K562 (cell line): Measurements from ENCODE around the gene RNF144A. TPM values are rescaled to one million over a fixed set of nuclear protein-coding genes. Genes with fewer than 3 reads are reported as not detected.
A peak's percentile ranks its signal among the peaks of the same experiment; 100 is the strongest.

Experiments
- ATAC-seq: fragments of 200-7000 bp; cut with Tn5 transposase; 3 replicates; pipeline ENCODE4 v1.9.1; 2020; ENCODE audit warnings: moderate library complexity
- BruUV-seq: library from RNA; stranded (reverse); fragments of 400-500 nt; replicated peaks from 2 replicates; lab custom pipeline; 2021; lab: Mats Ljungman, UMichigan
- CTCF ChIA-PET: fragments of 300-600 bp; formaldehyde crosslinking; extraction: SDS; loops from one replicate; lab custom pipeline; 2021; ENCODE audit warnings: low intra/inter-chr PET ratio; lab: Yijun Ruan, JAX
- POLR2A ChIA-PET: fragments of 300-600, 350-650 bp; sonication (Branson Sonifier 250); formaldehyde crosslinking; extraction: SDS; loops from one replicate; lab custom pipeline; 2021; ENCODE audit warnings: antibody characterized with exemption, inconsistent platforms; lab: Yijun Ruan, JAX
- DNase-seq, 4 experiments: peaks; one replicate each; pipeline versions ENCODE4 v3.0.0 to v3.0.0-alpha.2; 2011 to 2018; ENCODE audit warnings: low spot score in 3 of 4, mixed read lengths in 3 of 4; ENCODE audit errors: extremely low read depth in 1 of 4
- FAIRE-seq: peaks from 2 replicates; lab custom pipeline; 2011; peaks lifted over from hg19 to GRCh38; lab: Jason Lieb, UNC
- H2AFZ ChIP-seq: 2 replicates; pipeline ENCODE4 v1.6.0; 2011; ENCODE audit warnings: low read depth, low read length, control low read depth, inconsistent platforms
- H3K27ac ChIP-seq: fragments of 200-600 bp; 3 replicates; pipeline ENCODE4 v1.8.0; 2011; ENCODE audit warnings: low read depth, mild to moderate bottlenecking, control low read depth, inconsistent platforms, low read length, moderate library complexity, mixed read lengths; ENCODE audit errors: extremely low read depth
- H3K27me3 ChIP-seq, 2 experiments: fragments of 300-600 bp in 1 of 2; 2 replicates in 1 of 2; 3 replicates in 1 of 2; pipeline versions ENCODE4 v1.6.0 to v1.8.0; 2011; ENCODE audit warnings: inconsistent platforms in 2 of 2, low read length in 2 of 2, mild to moderate bottlenecking in 1 of 2, mixed read lengths in 1 of 2, moderate library complexity in 1 of 2; ENCODE audit not compliant: control insufficient read depth in 2 of 2, insufficient read depth in 2 of 2
- H3K36me3 ChIP-seq: fragments of 300-600 bp; 3 replicates; pipeline ENCODE4 v1.8.0; 2011; ENCODE audit warnings: mild to moderate bottlenecking, low read length, inconsistent platforms; ENCODE audit not compliant: control insufficient read depth, insufficient read depth
- H3K4me1 ChIP-seq, 2 experiments: fragments of 200-600 bp in 1 of 2; replicated peaks in 1 of 2; 2 replicates in 1 of 2; 3 replicates in 1 of 2; pipeline versions ENCODE4 v1.5.1 to v1.8.0; 2011; ENCODE audit warnings: inconsistent platforms in 2 of 2, low read length in 2 of 2, mild to moderate bottlenecking in 1 of 2, mixed read lengths in 1 of 2, moderate library complexity in 1 of 2; ENCODE audit not compliant: control insufficient read depth in 2 of 2, insufficient read depth in 2 of 2
- H3K4me2 ChIP-seq: 2 replicates; pipeline ENCODE4 v1.6.1; 2011; ENCODE audit warnings: low read length, control low read depth, inconsistent platforms, mixed read lengths; ENCODE audit not compliant: insufficient read depth
- H3K4me3 ChIP-seq: fragments of 200-600 bp; sonication (generic), shearing (Covaris generic); 2 replicates; pipeline ENCODE4 v1.5.1; 2016; ENCODE audit warnings: control low read depth, inconsistent platforms
- H3K79me2 ChIP-seq: fragments of 200-600 bp; 3 replicates; pipeline ENCODE4 v1.8.0; 2011; ENCODE audit warnings: low read length, inconsistent platforms; ENCODE audit not compliant: control insufficient read depth, insufficient read depth
- H3K9ac ChIP-seq, 2 experiments: 2 replicates each; pipeline versions ENCODE4 v1.6.0 to v1.6.1; 2011; ENCODE audit warnings: low read depth in 2 of 2, low read length in 2 of 2, control low read depth in 1 of 2, inconsistent platforms in 1 of 2, mild to moderate bottlenecking in 1 of 2, mixed read lengths in 1 of 2; ENCODE audit not compliant: insufficient read depth in 1 of 2
- H3K9me1 ChIP-seq: one replicate; pipeline ENCODE4 v1.6.0; 2011; ENCODE audit warnings: inconsistent platforms, mild to moderate bottlenecking, low read length, moderate library complexity; ENCODE audit not compliant: control insufficient read depth, insufficient read depth
- H3K9me3 ChIP-seq: replicated peaks from 2 replicates; pipeline ENCODE4 v1.5.1; 2011; ENCODE audit warnings: low read depth, low read length, inconsistent platforms; ENCODE audit not compliant: control insufficient read depth, insufficient read depth
- H4K20me1 ChIP-seq: replicated peaks from 2 replicates; pipeline ENCODE4 v1.6.1; 2011; ENCODE audit warnings: low read length, inconsistent platforms, mixed read lengths; ENCODE audit not compliant: control insufficient read depth, insufficient read depth
- ATF2 ChIP-seq: sonication (generic); formaldehyde crosslinking; IDR thresholded peaks from 2 replicates; pipeline ENCODE4 v1.8.1; 2022; ENCODE audit warnings: missing genetic modification reagents
- CTBP1 ChIP-seq: fragments of 450-650 bp; IDR thresholded peaks from 2 replicates; pipeline ENCODE4 v1.6.1; 2016; ENCODE audit warnings: borderline replicate concordance
- DACH1 ChIP-seq: fragments of 450-650 bp; IDR thresholded peaks from 2 replicates; pipeline ENCODE4 v1.6.1; 2018; ENCODE audit not compliant: partially characterized antibody
- NELFE ChIP-seq: IDR thresholded peaks from 2 replicates; pipeline ENCODE4 v1.6.1; 2011; ENCODE audit warnings: mild to moderate bottlenecking; ENCODE audit not compliant: insufficient read depth, insufficient read length
- NEUROD1 ChIP-seq: fragments of 150-350 bp; IDR thresholded peaks from 2 replicates; pipeline ENCODE4 v1.6.1; 2014; ENCODE audit warnings: borderline replicate concordance, low read length, low read depth; ENCODE audit not compliant: partially characterized antibody
- RAD21 ChIP-seq, 2 experiments: fragments of 250-450 bp in 1 of 2; fragments of 450-650 bp in 1 of 2; sonication (Bioruptor Pico) in 1 of 2; formaldehyde crosslinking in 1 of 2; IDR thresholded peaks in 1 of 2; conservative IDR thresholded peaks in 1 of 2; 2 replicates each; pipeline versions ENCODE4 v1.4.0 to v1.8.0; 2020 to 2022; ENCODE audit warnings: mild to moderate bottlenecking in 2 of 2, moderate library complexity in 1 of 2
- ZKSCAN3 ChIP-seq: fragments of 250-450 bp; sonication (Bioruptor Pico); IDR thresholded peaks from 2 replicates; pipeline ENCODE4 v1.4.0; 2020
- ZSCAN29 ChIP-seq: fragments of 450-650 bp; IDR thresholded peaks from 2 replicates; pipeline ENCODE4 v1.6.1; 2017
- WGBS: fragments of 100-300 bp; shearing (Covaris generic); methylation state at CpG from one replicate; pipeline ENCODE4 v1.1.6; 2016; ENCODE audit warnings: low coverage, mixed read lengths; ENCODE audit not compliant: insufficient coverage; ENCODE audit errors: missing lambda C conversion rate; 5-methylcytosine and 5-hydroxymethylcytosine counted together
- in situ Hi-C: fragments of 300-500 bp; cut with MboI; formaldehyde crosslinking; loops from 4 replicates; pipeline ENCODE4 v1.15.0; 2018; ENCODE audit warnings: inconsistent platforms, mixed read lengths
- intact Hi-C: fragments of 100-400 bp; cut with micrococcal nuclease; formaldehyde crosslinking; loops from 2 replicates; pipeline ENCODE4 v1.14.2; 2022
- polyA plus RNA-seq, 8 experiments: library from polyadenylated mRNA; depleted of rRNA in 4 of 8; stranded (reverse) in 5 of 8; unstranded in 3 of 8; fragments of >200 nt; fragmentation: Nextera tagmentation in 2 of 8; fragmentation: Illumina TruSeq in 1 of 8; extraction: Ambion mirVana in 2 of 8; extraction: Trizol in 1 of 8; gene quantifications; 2 replicates each; pipeline versions ENCODE4 v1.2.1 to v1.2.3, GENCODE V29; 2011 to 2014; ENCODE audit warnings: inconsistent platforms in 1 of 8, missing spikeins in 1 of 8
- total RNA-seq, 7 experiments: library from RNA; depleted of rRNA in 6 of 7; stranded (reverse); fragments of >200 nt in 6 of 7; fragmentation: Illumina TruSeq in 2 of 7; extraction: Trizol in 2 of 7; gene quantifications; 2 replicates each; pipeline versions ENCODE4 v1.2.1 to v1.2.3, GENCODE V29; 2011 to 2021; ENCODE audit warnings: low replicate concordance in 1 of 7

RNF144A gene
- total and polyA plus RNA-seq, 9 of the 15 experiments (the other 6 are each of a cell fraction or from before 2014, with no cell fraction given): 0.96 to 11.3 (median 6.2) TPM

GRCh38 chr2:7034303-7034702 lies 117.1 kb downstream of the RNF144A start:
- BruUV-seq: no TSS peak

GRCh38 chr2:7035884-7036283 lies 118.7 kb downstream of the RNF144A start:
- H3K4me2 ChIP-seq: no peak overlapping the region
- H3K4me3 ChIP-seq: no peak overlapping the region
- ChIA-PET CTCF (no interaction called here), POLR2A (no interaction called here)
- no peaks in the 10 kb centered on the region; the same call in 2 of the 3 replicates for H3K36me3 ChIP-seq
- H2AFZ ChIP-seq: no peak overlapping the region
- H4K20me1 ChIP-seq: no peaks in the 10 kb centered on the region
- H3K4me1 ChIP-seq: peaks cover 0 to 3% of the 10 kb centered on the region in 2 experiments; a peak in 1 of 5 replicates
- BruUV-seq: no TSS peak
- no peaks in the 10 kb centered on the region for H3K9me3 ChIP-seq
- WGBS: 65% methylated on average over 13 of the region's 13 CpGs
- no peak overlapping the region for H3K27ac ChIP-seq
- no peaks in the 10 kb centered on the region for H3K9me1 ChIP-seq
- no peak for DNase-seq
- intact Hi-C loops: loop anchor here (2.0 kb wide), 2 partner anchors 49 to 139 kb away; no protein-coding TSS in a partner anchor
- H3K79me2 ChIP-seq: no peaks in the 10 kb centered on the region
- in situ Hi-C loops: no loop called here
- ATAC-seq: no peak
- H3K27me3 ChIP-seq: no peaks in the 10 kb centered on the region
- no peak overlapping the region for H3K9ac ChIP-seq
- no peak for FAIRE-seq
- TF ChIP-seq NEUROD1 (no peak), ZKSCAN3 (CRISPR knock-in tag) (no peak), DACH1 (no peak), ATF2 (CRISPR knock-in tag) (no peak), CTBP1 (no peak), NELFE (no peak)

More at GRCh38 chr2:7034303-7034702, 117.1 kb downstream of the RNF144A start:
- Histone ChIP-seq H3K27me3 (no peaks in the 10 kb centered on the region), H3K9ac (no peak overlapping the region; a peak in 1 of 4 replicates), H3K36me3 (no peaks in the 10 kb centered on the region; the same call in 2 of the 3 replicates), H3K9me1 (no peaks in the 10 kb centered on the region), H3K9me3 (no peaks in the 10 kb centered on the region), H3K4me1 (peaks cover 0 to 3% of the 10 kb centered on the region in 2 experiments; a peak in 1 of 5 replicates), H3K79me2 (no peaks in the 10 kb centered on the region), H2AFZ (no peak overlapping the region), H3K27ac (no peak overlapping the region), H4K20me1 (no peaks in the 10 kb centered on the region), H3K4me3 (no peak overlapping the region), H3K4me2 (no peak overlapping the region)
- ChIA-PET POLR2A (interaction anchor here (1.0 kb wide), 1 partner anchor 149 kb away, joined by 3 read pairs; no protein-coding TSS in a partner anchor), CTCF (no interaction called here)
- TF ChIP-seq ZSCAN29: no peak
- TF ChIP-seq RAD21 (CRISPR knock-in tag; conservative IDR thresholded peaks at IDR 0.05 in 1 of 2, IDR thresholded peaks at IDR 0.05 in 1 of 2): peak in 1 of 2 experiments; percentile 25; a peak in 1 of 4 replicates
- in situ Hi-C loops (no loop called here), intact Hi-C loops (loop anchor here (2.0 kb wide), 1 partner anchor 138 kb away; no protein-coding TSS in a partner anchor)
- 72% methylated on average over 13 of the region's 14 CpGs for WGBS
- DNase-seq (peak in 1 of 4 experiments; percentile 13), FAIRE-seq (no peak), ATAC-seq (peak; percentile 39; the same call in 1 of the 3 replicates)
